Loucy (cell line): Measurements from ENCODE around the gene REXO5.
"Not testable (repeated sequence)": the region's sequence is repeated elsewhere in the genome, so short reads cannot be mapped to it uniquely, and the experiment has no call there.

ENCODE experiments used
- H2AFZ ChIP-seq: fragments of 200-600 bp; sonication (generic); 2 replicates; pipeline ENCODE4 v1.6.0; 2016; ENCODE audit warnings: antibody characterized with exemption, mild to moderate bottlenecking, low read length, moderate library complexity
- H3F3A ChIP-seq: fragments of 200-600 bp; 2 replicates; pipeline ENCODE4 v1.6.0; 2016; ENCODE audit warnings: antibody characterized with exemption, low read depth, mild to moderate bottlenecking
- H3K27me3 ChIP-seq: fragments of 200-600 bp; sonication (generic); 2 replicates; pipeline ENCODE4 v1.6.1; 2014; ENCODE audit warnings: low read length, mild to moderate bottlenecking; ENCODE audit not compliant: insufficient read depth, poor library complexity, severe bottlenecking
- H3K36me3 ChIP-seq: fragments of 200-600 bp; sonication (generic); 2 replicates; pipeline ENCODE4 v1.6.1; 2016; ENCODE audit warnings: low read length; ENCODE audit not compliant: insufficient read depth
- H3K4me1 ChIP-seq: fragments of 200-600 bp; sonication (generic); 2 replicates; pipeline ENCODE4 v1.5.1; 2014; ENCODE audit warnings: low read length, mild to moderate bottlenecking; ENCODE audit not compliant: insufficient read depth, poor library complexity, severe bottlenecking
- H3K4me2 ChIP-seq: fragments of 200-600 bp; sonication (generic); 2 replicates; pipeline ENCODE4 v1.6.0; 2014; ENCODE audit warnings: antibody characterized with exemption, low read length, low read depth, mild to moderate bottlenecking; ENCODE audit not compliant: poor library complexity, severe bottlenecking
- H3K4me3 ChIP-seq: fragments of 200-600 bp; sonication (generic); 2 replicates; pipeline ENCODE4 v1.5.1; 2014; ENCODE audit warnings: low read length, mild to moderate bottlenecking, mixed read lengths; ENCODE audit not compliant: poor library complexity, severe bottlenecking
- H3K79me2 ChIP-seq: fragments of 200-600 bp; sonication (generic); 2 replicates; pipeline ENCODE4 v1.6.1; 2014; ENCODE audit warnings: low read length; ENCODE audit not compliant: insufficient read depth
- H3K9ac ChIP-seq: fragments of 200-600 bp; sonication (generic); 2 replicates; pipeline ENCODE4 v1.6.0; 2014; ENCODE audit warnings: mild to moderate bottlenecking, low read depth, low read length, moderate library complexity; ENCODE audit not compliant: poor library complexity, severe bottlenecking
- H3K9me2 ChIP-seq: fragments of 200-600 bp; sonication (generic); replicated peaks from 2 replicates; pipeline ENCODE4 v1.6.1; 2016; ENCODE audit warnings: low read depth, low read length, mixed read lengths
- H3K9me3 ChIP-seq: fragments of 200-600 bp; sonication (generic); 2 replicates; pipeline ENCODE4 v1.6.1; 2014; ENCODE audit warnings: mild to moderate bottlenecking, antibody characterized with exemption, low read length, low read depth; ENCODE audit not compliant: insufficient read depth
- H4K20me1 ChIP-seq: fragments of 200-600 bp; sonication (generic); 2 replicates; pipeline ENCODE4 v1.6.0; 2014; ENCODE audit warnings: antibody characterized with exemption, low read length, mild to moderate bottlenecking; ENCODE audit not compliant: insufficient read depth, poor library complexity, severe bottlenecking
- CTCF ChIP-seq: fragments of 200-600 bp; sonication (generic); conservative IDR thresholded peaks from 2 replicates; pipeline ENCODE4 v1.5.1; 2014; ENCODE audit warnings: mild to moderate bottlenecking, antibody characterized with exemption, low read length
- EZH2phosphoT487 ChIP-seq: fragments of 200-600 bp; IDR thresholded peaks from 2 replicates; pipeline ENCODE4 v1.6.1; 2018; ENCODE audit warnings: antibody characterized with exemption, mild to moderate bottlenecking, moderate library complexity, borderline replicate concordance

The REXO5 gene

GRCh38 chr16:20862162-20862960 is 56.0 kb downstream of the REXO5 start:
- Histone ChIP-seq H3F3A (no peaks in the 10 kb centered on the region), H3K9me3 (no peaks in the 10 kb centered on the region), H3K9ac (no peak overlapping the region), H3K9me2 (no peaks in the 10 kb centered on the region), H3K4me2 (no peak overlapping the region), H3K4me1 (peaks cover 22% of the 10 kb centered on the region), H3K36me3 (peaks cover 26% of the 10 kb centered on the region; the same call in 1 of the 2 replicates), H3K27me3 (no peaks in the 10 kb centered on the region), H2AFZ (no peak overlapping the region), H4K20me1 (no peaks in the 10 kb centered on the region), H3K4me3 (no peak overlapping the region), H3K79me2 (peaks cover 47% of the 10 kb centered on the region)
- TF ChIP-seq EZH2phosphoT487 (no peak), CTCF (no peak)

- H3K9me2 ChIP-seq, H4K20me1 ChIP-seq, H3F3A ChIP-seq, H3K4me3 ChIP-seq, H3K9ac ChIP-seq, H3K4me2 ChIP-seq, H3K27me3 ChIP-seq, H3K9me3 ChIP-seq, H2AFZ ChIP-seq: not testable (repeated sequence)
- peaks cover 22% of the 10 kb centered on the region for H3K4me1 ChIP-seq
- peaks cover 62% of the 10 kb centered on the region for H3K79me2 ChIP-seq
- H3K36me3 ChIP-seq: peaks cover 22% of the 10 kb centered on the region; the same call in 1 of the 2 replicates
Measured at GRCh38 chr16:20864376-20864775, 58.0 kb downstream of the REXO5 start.

- peaks cover 31% of the 10 kb centered on the region for H3K4me1 ChIP-seq
- H4K20me1 ChIP-seq: no peaks in the 10 kb centered on the region
- peaks cover 11% of the 10 kb centered on the region; the same call in 1 of the 2 replicates for H3K36me3 ChIP-seq
- TF ChIP-seq EZH2phosphoT487 (no peak), CTCF (no peak)
- H2AFZ ChIP-seq: no peak overlapping the region
- no peaks in the 10 kb centered on the region for H3K27me3 ChIP-seq
- peak overlapping the region; percentile 52 for H3K4me2 ChIP-seq
- no peak overlapping the region for H3K4me3 ChIP-seq
- H3K9me2 ChIP-seq: no peaks in the 10 kb centered on the region
- H3K9ac ChIP-seq: peak overlapping the region; percentile 73
- H3K9me3 ChIP-seq: no peaks in the 10 kb centered on the region
- no peaks in the 10 kb centered on the region for H3F3A ChIP-seq
- H3K79me2 ChIP-seq: peaks cover 70% of the 10 kb centered on the region
Measured at GRCh38 chr16:20865420-20866131, 59.2 kb downstream of the REXO5 start.
